ENCODE results near the gene TNC. TPM values are rescaled to one million over a fixed set of nuclear protein-coding genes. Genes with fewer than 3 reads are reported as not detected.

The TNC gene
- total RNA-seq, 1 experiment from 2014 or later: 11.4 TPM

DNA sequence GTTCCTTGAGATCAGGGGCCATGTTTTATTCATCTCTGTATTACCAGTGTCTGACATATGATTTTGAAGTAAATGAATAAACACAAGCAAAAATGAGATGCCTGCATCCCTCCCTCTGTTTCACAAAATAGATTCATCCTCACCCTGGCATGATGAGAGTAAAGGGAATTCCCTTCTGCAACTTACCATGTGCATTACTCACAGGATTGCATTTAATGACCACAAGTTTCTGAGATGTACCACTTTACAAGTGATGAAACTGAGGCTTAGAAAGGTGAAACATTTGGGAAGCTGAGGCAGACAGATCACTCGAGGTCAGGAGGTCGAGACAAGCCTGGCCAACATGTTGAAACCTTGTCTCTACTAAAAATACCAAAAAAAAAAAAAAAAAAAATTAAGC lies 113.4 kb downstream of the TNC start:
- TF ChIP-seq, protein P1, sequence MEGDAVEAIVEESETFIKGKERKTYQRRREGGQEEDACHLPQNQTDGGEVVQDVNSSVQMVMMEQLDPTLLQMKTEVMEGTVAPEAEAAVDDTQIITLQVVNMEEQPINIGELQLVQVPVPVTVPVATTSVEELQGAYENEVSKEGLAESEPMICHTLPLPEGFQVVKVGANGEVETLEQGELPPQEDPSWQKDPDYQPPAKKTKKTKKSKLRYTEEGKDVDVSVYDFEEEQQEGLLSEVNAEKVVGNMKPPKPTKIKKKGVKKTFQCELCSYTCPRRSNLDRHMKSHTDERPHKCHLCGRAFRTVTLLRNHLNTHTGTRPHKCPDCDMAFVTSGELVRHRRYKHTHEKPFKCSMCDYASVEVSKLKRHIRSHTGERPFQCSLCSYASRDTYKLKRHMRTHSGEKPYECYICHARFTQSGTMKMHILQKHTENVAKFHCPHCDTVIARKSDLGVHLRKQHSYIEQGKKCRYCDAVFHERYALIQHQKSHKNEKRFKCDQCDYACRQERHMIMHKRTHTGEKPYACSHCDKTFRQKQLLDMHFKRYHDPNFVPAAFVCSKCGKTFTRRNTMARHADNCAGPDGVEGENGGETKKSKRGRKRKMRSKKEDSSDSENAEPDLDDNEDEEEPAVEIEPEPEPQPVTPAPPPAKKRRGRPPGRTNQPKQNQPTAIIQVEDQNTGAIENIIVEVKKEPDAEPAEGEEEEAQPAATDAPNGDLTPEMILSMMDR (IDR thresholded peaks at IDR 0.05; ENCODE audit: insufficient read depth in 1 of 2, low read depth in 1 of 2, low read length in 1 of 2, severe bottlenecking in 1 of 2, unreplicated experiment in 1 of 2): no peak
- no peak overlapping the region for H3K4me3 ChIP-seq (ENCODE audit: low read depth, low read length)
- no peaks in the 10 kb centered on the region for H3K9me3 Mint-ChIP-seq (ENCODE audit: unreplicated experiment)
- no peaks in the 10 kb centered on the region for H3K36me3 ChIP-seq (ENCODE audit: control insufficient read depth, insufficient read depth, low read length)
- no peaks in the 10 kb centered on the region for H3K4me1 Mint-ChIP-seq (ENCODE audit: low read depth, unreplicated experiment)
- H3K4me1 ChIP-seq: no peaks in the 10 kb centered on the region
- intact Hi-C loops (cut with micrococcal nuclease; ENCODE audit: unreplicated experiment): no loop called here
- H3K4me3 Mint-ChIP-seq (ENCODE audit: unreplicated experiment): no peak overlapping the region
- no TSS peak for BruUV-seq (replicated peaks)
- H3K36me3 Mint-ChIP-seq (ENCODE audit: insufficient read depth, unreplicated experiment): no peaks in the 10 kb centered on the region
- no peaks in the 10 kb centered on the region for H3K27me3 ChIP-seq (replicated peaks; ENCODE audit: control insufficient read depth, insufficient read depth, low read length)
- ChIA-PET POLR2A (no interaction called here), CTCF (no interaction called here)
- no peak for DNase-seq
- H3K27me3 Mint-ChIP-seq (ENCODE audit: insufficient read depth, unreplicated experiment): no peaks in the 10 kb centered on the region
- no peak overlapping the region for H3K27ac Mint-ChIP-seq (ENCODE audit: unreplicated experiment)
- no peaks in the 10 kb centered on the region for H3K9me3 ChIP-seq

DNA sequence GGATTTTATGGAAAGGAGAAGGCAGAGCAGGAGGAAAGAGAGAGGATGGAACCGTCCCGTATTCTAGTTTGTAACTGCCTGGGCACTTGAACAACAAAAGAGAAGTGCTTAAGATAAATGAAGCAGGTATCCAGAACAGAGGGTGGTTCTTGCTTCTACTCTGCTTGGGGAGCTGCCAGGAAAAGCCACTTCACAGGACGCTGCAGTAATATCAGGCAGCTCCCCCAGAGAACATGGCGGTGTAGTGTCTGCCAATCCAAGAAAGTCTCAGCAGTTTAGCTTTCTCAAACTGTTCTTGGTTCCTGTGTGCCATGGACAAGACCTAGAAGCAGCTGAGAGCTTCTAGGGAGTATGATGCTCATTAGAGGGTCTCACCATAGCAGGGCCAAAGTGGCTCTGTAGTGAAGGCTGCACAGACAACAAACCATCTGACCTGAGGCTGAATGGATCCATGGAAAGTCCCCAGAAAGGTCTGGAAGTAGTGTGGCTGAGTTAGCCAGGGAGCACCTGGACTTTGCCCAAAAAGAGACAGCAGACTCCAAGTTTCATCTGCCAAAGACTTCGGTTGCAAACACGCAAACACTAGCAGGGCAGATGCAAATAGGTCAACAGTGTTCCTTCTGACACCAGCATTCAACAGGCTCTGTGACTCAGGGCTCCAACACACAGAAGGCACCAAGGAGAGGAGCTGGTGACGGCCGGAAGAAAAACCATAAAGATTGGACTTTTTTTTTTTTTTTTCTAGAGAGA lies 115.4 kb downstream of the TNC start:
- POLR2A ChIA-PET: no interaction called here
- intact Hi-C loops (cut with micrococcal nuclease; ENCODE audit: unreplicated experiment): no loop called here

DNA sequence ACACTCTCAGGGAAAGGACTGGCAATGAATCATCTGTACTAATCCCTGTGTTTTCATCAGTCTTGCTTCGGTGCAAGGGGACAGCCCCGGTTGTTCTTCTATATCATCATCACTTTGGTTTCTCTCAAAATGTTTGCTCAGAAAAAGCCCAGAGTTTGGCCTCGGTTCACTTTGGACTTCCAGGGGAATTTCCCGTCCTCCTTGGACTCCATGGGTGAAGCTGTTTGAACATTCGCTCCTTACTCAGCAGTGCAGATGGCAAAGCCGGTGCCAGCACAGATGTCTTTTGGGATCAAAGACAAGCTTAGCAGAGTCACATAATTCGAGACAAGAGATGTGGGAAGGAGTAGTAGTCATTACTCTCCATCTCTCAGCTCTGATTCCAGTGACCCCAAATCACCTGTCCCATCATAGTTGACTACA lies 117.7 kb downstream of the TNC start:
- no peaks in the 10 kb centered on the region for H3K27me3 Mint-ChIP-seq (ENCODE audit: insufficient read depth, unreplicated experiment)
- H3K9me3 ChIP-seq: no peaks in the 10 kb centered on the region
- ChIA-PET POLR2A (no interaction called here), CTCF (no interaction called here)
- no peak overlapping the region for H3K4me3 Mint-ChIP-seq (ENCODE audit: unreplicated experiment)
- H3K4me1 Mint-ChIP-seq (ENCODE audit: low read depth, unreplicated experiment): no peaks in the 10 kb centered on the region
- no TSS peak for BruUV-seq (replicated peaks)
- H3K4me3 ChIP-seq (ENCODE audit: low read depth, low read length): no peak overlapping the region
- no peaks in the 10 kb centered on the region for H3K9me3 Mint-ChIP-seq (ENCODE audit: unreplicated experiment)
- no peaks in the 10 kb centered on the region for H3K36me3 ChIP-seq (ENCODE audit: control insufficient read depth, insufficient read depth, low read length)
- H3K27ac Mint-ChIP-seq (ENCODE audit: unreplicated experiment): no peak overlapping the region
- intact Hi-C loops (cut with micrococcal nuclease; ENCODE audit: unreplicated experiment): no loop called here
- no peak for DNase-seq
- no peaks in the 10 kb centered on the region for H3K27me3 ChIP-seq (replicated peaks; ENCODE audit: control insufficient read depth, insufficient read depth, low read length)
- H3K4me1 ChIP-seq: no peaks in the 10 kb centered on the region
- TF ChIP-seq, protein P1 (IDR thresholded peaks at IDR 0.05; ENCODE audit: insufficient read depth in 1 of 2, low read depth in 1 of 2, low read length in 1 of 2, severe bottlenecking in 1 of 2, unreplicated experiment in 1 of 2): no peak
- no peaks in the 10 kb centered on the region for H3K36me3 Mint-ChIP-seq (ENCODE audit: insufficient read depth, unreplicated experiment)

More for the DNA sequence above, 115.4 kb downstream of the TNC start:
- no TSS peak for BruUV-seq (replicated peaks)
- Mint-ChIP-seq H3K4me1 (ENCODE audit: low read depth, unreplicated experiment) (no peaks in the 10 kb centered on the region), H3K27me3 (ENCODE audit: insufficient read depth, unreplicated experiment) (no peaks in the 10 kb centered on the region), H3K4me3 (ENCODE audit: unreplicated experiment) (no peak overlapping the region), H3K9me3 (ENCODE audit: unreplicated experiment) (no peaks in the 10 kb centered on the region), H3K27ac (ENCODE audit: unreplicated experiment) (no peak overlapping the region), H3K36me3 (ENCODE audit: insufficient read depth, unreplicated experiment) (no peaks in the 10 kb centered on the region)
- DNase-seq: no peak
- CTCF ChIA-PET: interaction anchor here (0.7 kb wide), 1 partner anchor 628 kb away, joined by 3 read pairs; no protein-coding TSS in a partner anchor
- no peaks in the 10 kb centered on the region for H3K4me1 ChIP-seq
- no peaks in the 10 kb centered on the region for H3K9me3 ChIP-seq
- H3K27me3 ChIP-seq (replicated peaks; ENCODE audit: control insufficient read depth, insufficient read depth, low read length): no peaks in the 10 kb centered on the region
- no peak overlapping the region for H3K4me3 ChIP-seq (ENCODE audit: low read depth, low read length)
- no peaks in the 10 kb centered on the region for H3K36me3 ChIP-seq (ENCODE audit: control insufficient read depth, insufficient read depth, low read length)
- TF ChIP-seq, protein P1 (IDR thresholded peaks at IDR 0.05; ENCODE audit: insufficient read depth in 1 of 2, low read depth in 1 of 2, low read length in 1 of 2, severe bottlenecking in 1 of 2, unreplicated experiment in 1 of 2): no peak
